Measurements from ENCODE around the gene PRELP.

PRELP gene

GRCh38 chr1:203479646-203480045 lies 4.0 kb downstream of the PRELP start:
- DNase-seq = no peak

- no peak for DNase-seq
Observed at GRCh38 chr1:203480084-203480483, 4.5 kb downstream of the PRELP start.

GRCh38 chr1:203480525-203481084 lies 5.0 kb downstream of the PRELP start:
- DNase-seq = no peak

DNA sequence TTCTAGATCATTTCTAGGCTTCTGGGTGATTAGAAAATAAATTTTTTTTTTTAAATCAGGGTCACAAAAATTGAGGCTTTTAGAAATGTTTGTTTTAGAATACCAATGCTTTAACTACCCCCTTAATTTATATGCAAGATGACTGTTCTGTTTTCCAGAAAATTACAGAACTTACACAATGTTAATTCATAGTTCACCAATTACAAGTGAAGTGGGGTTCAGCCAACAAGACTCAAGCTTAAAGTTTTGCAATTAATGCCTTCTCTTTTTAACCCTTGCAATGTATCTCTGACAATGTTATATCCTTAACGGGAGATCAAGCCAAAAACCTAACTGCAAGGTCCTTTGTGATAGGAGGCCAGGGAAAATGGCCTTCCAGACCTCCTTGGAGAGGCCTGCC lies 5.6 kb downstream of the PRELP start:
- DNase-seq = no peak

- no peak for DNase-seq
Observed at GRCh38 chr1:203486618-203487370, 11.2 kb downstream of the PRELP start.

GRCh38 chr1:203488539-203488938 lies 12.9 kb downstream of the PRELP start:
- no peak for DNase-seq

DNA sequence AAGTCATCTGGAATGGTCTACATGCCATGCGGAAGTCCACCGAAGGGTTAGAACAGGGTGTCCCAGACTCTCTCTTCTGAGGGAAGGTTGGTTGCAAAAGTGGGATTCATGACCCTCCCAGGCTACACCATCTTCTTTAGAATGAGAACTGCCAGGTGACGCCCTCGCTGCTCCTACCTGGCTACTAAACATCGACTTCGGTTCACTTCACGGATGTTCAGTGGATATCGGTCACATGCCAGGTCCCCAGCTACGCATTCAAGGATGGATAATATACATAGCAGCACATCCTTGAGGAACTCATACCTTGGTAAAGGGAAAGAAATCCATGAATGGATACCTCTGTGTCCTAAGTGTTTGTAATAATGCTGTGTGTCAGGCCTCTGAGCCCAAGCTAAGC lies 15.0 kb downstream of the PRELP start:
- DNase-seq = no peak

- no peak for DNase-seq
Observed at GRCh38 chr1:203491664-203492063, 16.1 kb downstream of the PRELP start.

GRCh38 chr1:203492082-203492747 lies 16.6 kb downstream of the PRELP start:
- DNase-seq = no peak

GRCh38 chr1:203492748-203493130 lies 17.1 kb downstream of the PRELP start:
- no peak for DNase-seq

GRCh38 chr1:203493901-203494300 lies 18.3 kb downstream of the PRELP start, which contains the start of gene OPTC:
Gene OPTC, plus strand, starts transcription at chr1:203494153. Its CDS starts 1,853 bp downstream, at chr1:203496006.
- DNase-seq = no peak

- DNase-seq = no peak
Observed at GRCh38 chr1:203495845-203496244, 20.2 kb downstream of the PRELP start.

GRCh38 chr1:203497269-203497777 lies 21.7 kb downstream of the PRELP start:
- DNase-seq = no peak

DNA sequence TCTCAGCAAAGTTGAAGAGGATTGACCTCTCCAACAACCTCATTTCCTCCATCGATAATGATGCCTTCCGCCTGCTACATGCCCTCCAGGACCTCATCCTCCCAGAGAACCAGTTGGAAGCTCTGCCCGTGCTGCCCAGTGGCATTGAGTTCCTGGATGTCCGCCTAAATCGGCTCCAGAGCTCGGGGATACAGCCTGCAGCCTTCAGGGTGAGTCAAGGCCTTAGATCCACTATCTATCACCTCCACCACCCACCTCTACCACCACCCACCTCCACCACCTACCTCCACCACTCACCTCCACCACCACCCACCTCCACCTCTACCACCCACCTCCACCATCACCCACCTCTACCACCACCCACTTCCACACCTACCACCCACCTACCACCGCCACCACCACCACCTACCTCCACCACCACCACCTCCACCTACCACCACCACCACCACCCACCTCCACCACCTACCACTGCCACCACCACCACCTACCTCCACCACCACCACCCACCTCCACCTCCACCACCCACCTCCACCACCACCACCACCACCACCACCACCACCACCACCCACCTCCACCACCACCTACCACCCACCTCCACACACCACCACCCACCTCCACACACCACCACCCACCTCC lies 24.2 kb downstream of the PRELP start:
- DNase-seq = no peak

DNA sequence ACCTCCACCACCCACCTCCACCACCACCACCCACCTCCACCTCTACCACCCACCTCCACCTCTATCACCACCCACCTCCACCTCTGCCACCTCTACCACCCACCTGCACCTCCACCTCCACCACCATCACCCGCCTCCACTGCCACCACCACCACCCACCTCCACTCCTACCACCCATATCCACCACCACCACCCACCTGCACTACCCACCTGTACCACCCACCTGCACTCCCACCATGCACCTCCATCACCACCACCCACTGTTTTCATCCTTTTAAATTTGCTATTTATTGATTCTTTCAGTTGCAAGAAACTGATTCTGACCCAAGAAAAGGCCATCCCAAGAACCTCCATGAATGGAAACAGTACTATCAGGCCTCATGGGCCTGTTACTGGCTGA lies 24.7 kb downstream of the PRELP start:
- no peak for DNase-seq

DNA sequence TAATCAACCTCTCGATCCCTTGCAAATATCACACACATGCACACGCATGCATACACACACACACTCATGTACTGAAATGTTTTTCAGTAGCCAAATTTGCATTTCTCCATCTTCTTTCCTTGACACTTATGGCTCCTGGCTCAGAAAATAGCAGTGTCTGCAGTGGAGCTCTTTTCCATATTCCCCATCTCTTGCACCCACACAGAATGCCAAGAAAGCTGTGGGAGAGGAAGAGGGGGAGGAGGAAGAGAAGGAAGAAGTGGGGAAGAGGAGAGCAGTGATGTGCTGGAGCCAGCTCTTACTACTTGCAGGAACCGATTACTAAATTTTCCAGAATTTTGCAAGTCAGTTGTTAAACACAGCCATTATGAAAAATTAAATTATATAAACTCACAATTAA lies 28.2 kb downstream of the PRELP start:
- no peak for DNase-seq

GRCh38 chr1:203504400-203505250 lies 29.0 kb downstream of the PRELP start:
- peak; percentile 63 for DNase-seq

- no peak for DNase-seq
Observed at GRCh38 chr1:203505526-203506204, 30.1 kb downstream of the PRELP start.

DNA sequence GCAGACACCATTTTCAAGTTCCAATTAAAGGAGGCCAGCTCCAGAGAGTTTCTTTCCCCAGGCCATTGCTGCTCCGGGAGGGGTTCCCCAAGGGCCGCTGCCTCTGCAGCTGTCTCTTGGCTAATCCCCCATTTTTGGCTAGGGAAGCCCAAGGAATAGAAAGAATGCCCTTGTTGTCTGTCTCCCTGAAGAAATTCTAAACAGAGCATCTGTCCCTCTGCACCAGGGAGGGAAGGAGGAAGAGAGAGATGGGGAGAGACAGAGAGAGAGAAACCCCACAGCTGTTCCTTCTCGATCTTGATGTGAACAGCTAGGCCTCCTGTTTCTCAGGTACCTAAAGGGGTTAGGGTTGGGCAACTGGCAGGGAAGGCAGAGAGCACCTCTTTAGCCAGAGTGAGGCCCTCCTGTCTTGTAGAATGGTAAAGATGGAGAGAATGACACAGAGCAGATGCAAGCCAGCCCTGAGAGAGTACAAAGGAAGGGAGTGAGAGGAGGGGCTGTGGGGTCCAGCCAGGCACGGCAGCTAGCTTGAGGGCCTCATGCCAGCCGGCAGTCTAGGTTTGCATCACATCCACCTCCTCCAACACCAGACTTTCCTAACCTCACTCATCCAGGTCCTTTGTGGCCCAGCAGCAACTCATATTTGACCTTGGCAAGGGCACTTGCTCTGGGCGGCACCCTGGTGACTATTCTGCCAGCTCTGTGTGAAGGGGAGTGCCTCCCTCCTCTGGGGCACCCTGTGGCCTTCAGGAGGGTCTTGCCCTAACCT lies 31.4 kb downstream of the PRELP start:
- DNase-seq = no peak

GRCh38 chr1:203507759-203508158 lies 32.2 kb downstream of the PRELP start:
- DNase-seq = no peak

DNA sequence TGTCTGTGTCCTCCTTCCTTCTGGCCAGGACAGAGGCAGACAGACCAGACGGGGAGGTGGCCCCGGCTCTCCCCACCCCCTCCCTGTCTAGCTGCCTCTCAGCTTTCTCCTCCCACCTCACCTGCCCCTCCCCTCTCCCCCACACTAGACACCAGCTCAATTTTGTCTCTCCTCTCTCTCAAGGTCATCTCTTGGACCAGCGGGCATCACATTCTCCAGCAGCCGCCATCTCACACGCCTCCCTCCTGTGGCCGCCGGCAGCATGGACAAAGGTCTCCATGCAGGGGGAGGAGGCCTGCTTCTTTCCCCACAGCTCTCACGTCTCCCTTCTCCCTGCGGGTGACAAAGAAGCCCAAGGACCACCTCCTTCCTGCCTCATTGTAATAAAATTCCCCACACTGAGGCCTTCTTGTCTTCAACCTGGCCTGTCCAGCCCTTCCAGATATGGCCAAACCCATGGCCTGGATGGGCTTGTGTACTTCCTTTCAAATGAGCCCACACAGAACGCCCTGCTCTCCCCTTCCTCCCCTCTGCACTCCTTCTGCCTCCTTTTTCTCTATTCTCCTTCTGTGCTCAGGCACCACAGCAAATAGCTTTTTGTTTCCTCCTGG lies 33.0 kb downstream of the PRELP start:
- no peak for DNase-seq

Measured in effector CD8-positive, alpha-beta T cell (primary cell).